ENCODE data around the gene MGMT. TPM values are rescaled to one million over a fixed set of nuclear protein-coding genes. Genes with fewer than 3 reads are reported as not detected.

The MGMT gene
- total and polyA plus RNA-seq, 2 donors (not counting 3 experiments of a cell fraction or from before 2014, with no cell fraction given), result 15.0 to 15.2 TPM

DNA sequence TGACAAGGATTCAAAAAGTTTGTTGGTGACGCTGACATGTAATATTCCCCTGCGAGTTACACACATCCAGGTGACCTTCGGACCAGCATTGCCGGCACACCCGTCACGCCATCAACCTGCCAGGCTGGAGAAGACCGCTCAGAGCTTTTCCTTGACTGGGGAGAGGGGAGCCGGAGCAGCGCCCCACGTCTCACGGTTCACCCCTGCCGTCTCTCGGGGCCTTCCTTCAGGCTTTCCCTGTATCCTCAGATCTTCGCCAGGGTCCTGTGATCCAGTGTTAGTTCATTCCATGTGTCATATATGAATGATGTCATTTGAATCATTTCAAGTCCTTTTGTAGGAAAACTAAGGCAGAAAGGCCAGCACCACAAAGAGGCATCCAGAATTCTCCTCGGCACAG is 127.8 kb downstream of the MGMT start:
- Histone ChIP-seq H3K36me3 (ENCODE audit: control insufficient read depth in 2 of 2, extremely low read depth in 1 of 2, insufficient read depth in 2 of 2, low read length in 2 of 2) (no peaks in the 10 kb centered on the region), H4K20me1 (replicated peaks; ENCODE audit: control insufficient read depth, extremely low read depth, insufficient read depth, low read length) (no peaks in the 10 kb centered on the region), H3K4me2 (ENCODE audit: insufficient read depth, low read length) (no peak overlapping the region), H3K9ac (replicated peaks; ENCODE audit: extremely low read depth, insufficient read depth, low read length) (no peak overlapping the region), H2AFZ (ENCODE audit: low read depth, low read length) (no peak overlapping the region), H3K4me1 (ENCODE audit: control insufficient read depth, extremely low read depth, insufficient read depth, low read length) (no peaks in the 10 kb centered on the region), H3K79me2 (ENCODE audit: control insufficient read depth, insufficient read depth, low read length) (no peaks in the 10 kb centered on the region), H3K27ac (ENCODE audit: insufficient read depth, low read depth, low read length) (no peak overlapping the region), H3K4me3 (replicated peaks in 1 of 3; ENCODE audit: insufficient read depth in 1 of 3, low read depth in 1 of 3, low read length in 3 of 3) (no peak overlapping the region), H3K9me1 (replicated peaks; ENCODE audit: control insufficient read depth, extremely low read depth, insufficient read depth, low read length) (no peaks in the 10 kb centered on the region), H3K27me3 (ENCODE audit: control insufficient read depth in 2 of 2, insufficient read depth in 2 of 2, low read length in 2 of 2) (no peaks in the 10 kb centered on the region), H3K9me3 (replicated peaks; ENCODE audit: control insufficient read depth, insufficient read depth, low read length) (peaks cover 3% of the 10 kb centered on the region)
- ChIA-PET CTCF (no interaction called here), POLR2A (no interaction called here)
- FAIRE-seq, result no peak
- no peak for DNase-seq (ENCODE audit: low read depth, low spot score)
- no TSS peak for BruUV-seq (replicated peaks)
- TF ChIP-seq, protein P1, sequence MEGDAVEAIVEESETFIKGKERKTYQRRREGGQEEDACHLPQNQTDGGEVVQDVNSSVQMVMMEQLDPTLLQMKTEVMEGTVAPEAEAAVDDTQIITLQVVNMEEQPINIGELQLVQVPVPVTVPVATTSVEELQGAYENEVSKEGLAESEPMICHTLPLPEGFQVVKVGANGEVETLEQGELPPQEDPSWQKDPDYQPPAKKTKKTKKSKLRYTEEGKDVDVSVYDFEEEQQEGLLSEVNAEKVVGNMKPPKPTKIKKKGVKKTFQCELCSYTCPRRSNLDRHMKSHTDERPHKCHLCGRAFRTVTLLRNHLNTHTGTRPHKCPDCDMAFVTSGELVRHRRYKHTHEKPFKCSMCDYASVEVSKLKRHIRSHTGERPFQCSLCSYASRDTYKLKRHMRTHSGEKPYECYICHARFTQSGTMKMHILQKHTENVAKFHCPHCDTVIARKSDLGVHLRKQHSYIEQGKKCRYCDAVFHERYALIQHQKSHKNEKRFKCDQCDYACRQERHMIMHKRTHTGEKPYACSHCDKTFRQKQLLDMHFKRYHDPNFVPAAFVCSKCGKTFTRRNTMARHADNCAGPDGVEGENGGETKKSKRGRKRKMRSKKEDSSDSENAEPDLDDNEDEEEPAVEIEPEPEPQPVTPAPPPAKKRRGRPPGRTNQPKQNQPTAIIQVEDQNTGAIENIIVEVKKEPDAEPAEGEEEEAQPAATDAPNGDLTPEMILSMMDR (IDR thresholded peaks at IDR 0.05; ENCODE audit: extremely low read depth in 1 of 2, insufficient read depth in 1 of 2, low read depth in 1 of 2, low read length in 2 of 2), result no peak
- intact Hi-C loops (cut with micrococcal nuclease) (no loop called here), dilution Hi-C loops (cut with MboI; ENCODE audit: extremely low pct_ligation_motif_present, low sequenced_read_pairs) (no loop called here)

DNA sequence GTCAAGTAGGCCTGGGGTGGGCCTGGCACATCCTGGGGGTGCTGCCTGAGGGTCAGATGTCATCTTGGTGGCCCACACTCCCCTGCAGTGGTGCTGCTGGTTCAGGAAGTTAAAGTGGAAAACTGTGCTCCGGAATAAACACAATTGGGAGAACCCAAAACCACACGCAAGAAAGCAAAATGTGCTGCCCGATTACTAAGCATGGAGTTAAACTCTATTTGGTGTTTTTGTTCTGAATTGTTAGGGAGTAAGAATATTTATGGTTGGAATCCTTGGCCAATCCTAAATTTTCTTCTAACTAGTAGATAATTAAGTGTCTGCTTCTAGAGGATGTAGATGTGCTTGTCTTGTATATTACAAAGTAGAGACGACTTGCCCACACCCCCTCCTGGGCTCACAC is 131.4 kb downstream of the MGMT start:
- Histone ChIP-seq H2AFZ (ENCODE audit: low read depth, low read length) (no peak overlapping the region), H4K20me1 (replicated peaks; ENCODE audit: control insufficient read depth, extremely low read depth, insufficient read depth, low read length) (no peaks in the 10 kb centered on the region), H3K27ac (ENCODE audit: insufficient read depth, low read depth, low read length) (no peak overlapping the region), H3K9me1 (replicated peaks; ENCODE audit: control insufficient read depth, extremely low read depth, insufficient read depth, low read length) (no peaks in the 10 kb centered on the region), H3K36me3 (ENCODE audit: control insufficient read depth in 2 of 2, extremely low read depth in 1 of 2, insufficient read depth in 2 of 2, low read length in 2 of 2) (no peaks in the 10 kb centered on the region), H3K4me2 (ENCODE audit: insufficient read depth, low read length) (no peak overlapping the region), H3K9ac (replicated peaks; ENCODE audit: extremely low read depth, insufficient read depth, low read length) (no peak overlapping the region), H3K4me1 (ENCODE audit: control insufficient read depth, extremely low read depth, insufficient read depth, low read length) (no peaks in the 10 kb centered on the region), H3K79me2 (ENCODE audit: control insufficient read depth, insufficient read depth, low read length) (no peaks in the 10 kb centered on the region), H3K9me3 (replicated peaks; ENCODE audit: control insufficient read depth, insufficient read depth, low read length) (no peaks in the 10 kb centered on the region), H3K27me3 (ENCODE audit: control insufficient read depth in 2 of 2, insufficient read depth in 2 of 2, low read length in 2 of 2) (no peaks in the 10 kb centered on the region), H3K4me3 (replicated peaks in 1 of 3; ENCODE audit: insufficient read depth in 1 of 3, low read depth in 1 of 3, low read length in 3 of 3) (no peak overlapping the region)
- BruUV-seq (replicated peaks), result no TSS peak
- dilution Hi-C loops (cut with MboI; ENCODE audit: extremely low pct_ligation_motif_present, low sequenced_read_pairs) (no loop called here), intact Hi-C loops (cut with micrococcal nuclease) (no loop called here)
- POLR2A ChIA-PET, result no interaction called here
- TF ChIP-seq GATA2 (IDR thresholded peaks at IDR 0.05; ENCODE audit: insufficient read depth, insufficient read length, low read depth, low read length) (no peak), MAX (IDR thresholded peaks at IDR 0.05; ENCODE audit: insufficient read depth, insufficient read length) (no peak), FOS (IDR thresholded peaks at IDR 0.05; ENCODE audit: borderline replicate concordance, insufficient read depth, low read length) (no peak), EZH2 (IDR thresholded peaks at IDR 0.05; ENCODE audit: borderline replicate concordance, low read depth, low read length, severe bottlenecking) (no peak), JUN (IDR thresholded peaks at IDR 0.05; ENCODE audit: borderline replicate concordance, insufficient read depth, insufficient read length, low read depth) (no peak), POLR2A (IDR thresholded peaks at IDR 0.05; ENCODE audit: low read depth, low read length) (no peak), MYC (IDR thresholded peaks at IDR 0.05; ENCODE audit: low read depth, low read length) (no peak), POLR2AphosphoS5 (IDR thresholded peaks at IDR 0.05; ENCODE audit: insufficient read depth, low read depth, low read length) (no peak)
- TF ChIP-seq, protein P1 (IDR thresholded peaks at IDR 0.05; ENCODE audit: extremely low read depth in 1 of 2, insufficient read depth in 1 of 2, low read depth in 1 of 2, low read length in 2 of 2), result no peak
- DNase-seq (ENCODE audit: low read depth, low spot score), result no peak
- no peak for FAIRE-seq
- CTCF ChIA-PET, result no interaction called here
